ENCODE measurements around the gene TALDO1. TPM values are rescaled to one million over a fixed set of nuclear protein-coding genes. Genes with fewer than 3 reads are reported as not detected.

TALDO1 gene
- polyA plus RNA-seq, 3 donors, result 115 to 135 (median 130) TPM

GRCh38 chr11:773830-774229 is 26.6 kb downstream of the TALDO1 start:
- DNase-seq (ENCODE audit: extremely low read depth in 1 of 11, low read depth in 9 of 11, low spot score in 4 of 11), result no peak

DNA sequence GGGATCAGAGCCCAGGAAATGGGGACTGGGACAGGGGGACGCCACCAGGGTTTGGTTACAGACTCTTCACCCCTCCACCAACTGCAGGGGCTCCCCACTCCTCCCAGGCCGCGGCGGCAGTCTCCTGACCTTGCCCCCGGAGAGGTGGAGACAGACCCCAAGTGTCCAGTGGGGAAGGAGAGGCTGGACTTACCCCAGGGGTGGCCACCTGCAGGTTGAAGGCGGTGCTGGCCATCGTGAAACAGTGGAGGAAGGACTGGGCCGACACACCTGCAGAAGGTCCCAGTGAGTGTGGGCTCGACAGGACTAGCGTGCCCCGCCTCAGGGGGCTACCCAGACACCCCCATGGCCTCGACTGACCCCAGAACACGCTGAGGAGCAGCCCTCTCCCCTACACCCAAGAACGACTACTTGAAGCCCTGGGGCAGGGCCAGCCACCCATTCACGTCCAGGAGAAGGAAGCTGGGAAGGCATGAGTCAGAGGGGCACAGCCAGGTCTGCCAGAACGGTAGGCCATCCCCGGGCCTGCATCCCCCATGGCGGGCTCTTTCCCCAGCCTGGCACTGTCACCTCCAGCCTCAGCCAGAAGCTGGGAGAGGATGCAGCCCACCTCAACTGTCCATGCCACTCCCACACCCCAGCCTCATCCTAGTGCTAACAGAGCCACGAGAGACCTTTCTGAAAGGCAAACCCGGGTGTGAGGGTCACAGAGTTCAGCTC is 27.8 kb downstream of the TALDO1 start:
- no peak for DNase-seq (ENCODE audit: extremely low read depth in 1 of 11, low read depth in 9 of 11, low spot score in 4 of 11)

DNA sequence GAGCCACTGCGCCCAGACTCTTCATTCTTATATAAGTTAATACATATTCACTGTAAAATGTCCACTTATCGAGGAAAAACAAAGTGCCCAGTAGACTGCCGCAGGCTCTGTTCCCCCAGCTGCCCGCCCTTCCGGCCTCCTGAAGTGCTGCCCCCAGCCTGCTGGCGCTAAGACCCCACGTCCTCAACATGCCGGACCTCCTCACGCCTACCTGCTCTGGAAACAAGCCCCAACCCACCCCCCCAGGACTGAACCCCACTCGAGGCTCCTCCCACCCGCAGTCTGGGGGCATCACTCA is 28.9 kb downstream of the TALDO1 start:
- no peak for DNase-seq (ENCODE audit: extremely low read depth in 1 of 11, low read depth in 9 of 11, low spot score in 4 of 11)

GRCh38 chr11:776561-777287 is 29.5 kb downstream of the TALDO1 start:
- no peak for DNase-seq (ENCODE audit: extremely low read depth in 1 of 11, low read depth in 9 of 11, low spot score in 4 of 11)

DNA sequence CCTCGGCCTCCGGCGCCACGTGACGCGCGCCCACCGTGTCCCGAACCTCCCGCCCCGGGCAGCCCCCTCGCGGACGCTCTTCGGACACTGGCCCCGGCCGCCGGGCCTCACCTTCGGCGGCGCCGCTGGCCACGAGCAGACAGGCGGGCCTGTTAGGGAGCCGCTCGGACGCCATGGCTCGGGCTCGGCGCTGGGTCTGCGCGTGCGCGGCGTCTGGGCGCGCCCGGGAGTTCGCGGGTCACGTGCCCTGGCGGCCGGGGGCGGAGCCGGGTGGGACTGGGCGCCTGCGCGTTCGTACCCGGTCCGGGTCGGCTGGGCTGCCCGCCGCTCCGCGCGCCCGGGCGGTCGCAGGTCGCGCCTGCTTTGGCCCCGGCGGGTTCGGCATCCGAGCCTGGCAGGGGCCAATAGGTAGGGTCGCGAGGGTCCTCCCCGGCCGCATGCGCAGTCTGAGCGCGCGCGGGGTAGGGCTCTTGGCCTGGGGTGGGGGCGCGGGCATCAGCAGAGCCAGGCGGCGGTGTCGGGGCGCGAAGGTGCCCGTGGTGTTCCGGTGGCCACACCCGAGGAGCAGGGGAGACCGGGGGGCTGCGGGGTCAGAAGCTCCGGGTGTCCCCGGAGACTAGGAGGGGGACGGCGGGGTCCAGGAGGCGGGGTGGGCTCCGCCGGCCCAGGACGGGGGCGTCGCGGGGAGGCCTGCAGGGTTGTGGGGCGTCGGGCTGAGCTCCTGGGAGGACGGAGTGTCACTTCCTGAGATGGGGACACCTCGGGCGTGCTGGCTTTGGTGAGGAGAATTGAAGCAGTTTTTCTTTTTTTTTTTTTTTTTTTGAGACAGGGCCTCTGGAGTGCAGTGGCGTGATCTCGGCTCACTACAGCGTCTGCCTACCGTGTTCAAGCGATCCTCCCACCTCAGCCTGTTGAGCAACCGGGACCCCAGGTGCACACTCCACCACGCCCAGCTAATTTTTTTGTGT is 30.3 kb downstream of the TALDO1 start, which contains the start of gene GATD1:
Gene GATD1, minus strand, starts transcription at position 200 of the 968 bp plus-strand sequence. Its CDS starts 25 bp downstream, at position 175.
- DNase-seq (ENCODE audit: extremely low read depth in 1 of 11, low read depth in 9 of 11, low spot score in 4 of 11), result peak in 10 of 11 donors; percentile 72 to 89 (median 84)

DNA sequence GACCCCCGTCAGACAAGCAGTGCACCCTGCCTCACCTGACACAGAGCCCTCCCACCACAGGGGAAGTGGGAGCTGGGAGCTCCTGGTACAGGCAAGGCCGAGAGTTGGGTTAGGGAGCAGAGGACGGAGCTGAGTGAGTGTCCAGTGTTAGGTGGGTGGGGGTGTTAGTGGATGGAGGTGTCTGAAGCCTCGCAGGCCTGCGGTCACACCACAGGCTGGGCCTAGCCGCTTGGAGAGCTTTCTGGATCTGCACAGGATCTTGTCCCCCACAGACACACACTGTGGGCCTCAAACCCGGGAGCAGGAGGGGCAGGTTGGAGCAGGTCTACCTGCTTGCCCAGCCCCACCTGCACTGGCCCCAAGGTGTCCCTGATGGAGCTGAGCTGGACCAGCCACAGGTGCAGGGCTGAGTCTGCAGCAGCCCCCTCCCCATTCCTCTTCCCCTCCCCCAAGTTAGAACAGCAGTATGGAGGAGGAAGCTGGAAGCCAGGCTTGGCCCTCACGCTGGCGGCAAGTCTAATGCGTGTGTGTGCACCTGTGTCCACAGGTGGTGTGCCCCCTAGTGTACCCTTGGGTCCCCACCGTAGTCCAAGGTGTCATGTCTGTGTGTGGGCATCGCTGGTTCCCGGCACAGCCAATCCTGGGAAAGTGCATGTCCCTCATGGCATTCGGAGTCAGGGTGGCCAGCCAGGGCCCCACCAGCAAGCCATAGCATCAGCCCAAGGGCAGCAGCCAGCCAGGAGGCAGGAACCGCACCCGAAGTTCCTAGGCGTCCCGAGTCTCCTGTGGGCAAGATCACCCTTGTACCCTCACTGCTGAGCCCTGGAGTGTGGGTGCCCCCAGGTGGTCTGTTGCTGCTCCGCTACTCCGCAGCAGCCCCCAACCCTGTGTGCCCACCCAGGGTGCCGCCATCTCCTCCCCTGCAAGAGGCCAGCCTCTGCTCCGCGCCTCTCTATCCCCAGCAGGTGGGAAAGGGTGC is 32.0 kb downstream of the TALDO1 start:
- DNase-seq (ENCODE audit: extremely low read depth in 1 of 11, low read depth in 9 of 11, low spot score in 4 of 11), result no peak

- no peak for DNase-seq (ENCODE audit: extremely low read depth in 1 of 11, low read depth in 9 of 11, low spot score in 4 of 11)
Observed at GRCh38 chr11:779955-780532, 32.8 kb downstream of the TALDO1 start.

GRCh38 chr11:782264-783174 is 35.3 kb downstream of the TALDO1 start:
- no peak for DNase-seq (ENCODE audit: extremely low read depth in 1 of 11, low read depth in 9 of 11, low spot score in 4 of 11)

GRCh38 chr11:783581-784015 is 36.3 kb downstream of the TALDO1 start:
- DNase-seq (ENCODE audit: extremely low read depth in 1 of 11, low read depth in 9 of 11, low spot score in 4 of 11), result peak in 7 of 11 donors; percentile 58 to 81 (median 73)

DNA sequence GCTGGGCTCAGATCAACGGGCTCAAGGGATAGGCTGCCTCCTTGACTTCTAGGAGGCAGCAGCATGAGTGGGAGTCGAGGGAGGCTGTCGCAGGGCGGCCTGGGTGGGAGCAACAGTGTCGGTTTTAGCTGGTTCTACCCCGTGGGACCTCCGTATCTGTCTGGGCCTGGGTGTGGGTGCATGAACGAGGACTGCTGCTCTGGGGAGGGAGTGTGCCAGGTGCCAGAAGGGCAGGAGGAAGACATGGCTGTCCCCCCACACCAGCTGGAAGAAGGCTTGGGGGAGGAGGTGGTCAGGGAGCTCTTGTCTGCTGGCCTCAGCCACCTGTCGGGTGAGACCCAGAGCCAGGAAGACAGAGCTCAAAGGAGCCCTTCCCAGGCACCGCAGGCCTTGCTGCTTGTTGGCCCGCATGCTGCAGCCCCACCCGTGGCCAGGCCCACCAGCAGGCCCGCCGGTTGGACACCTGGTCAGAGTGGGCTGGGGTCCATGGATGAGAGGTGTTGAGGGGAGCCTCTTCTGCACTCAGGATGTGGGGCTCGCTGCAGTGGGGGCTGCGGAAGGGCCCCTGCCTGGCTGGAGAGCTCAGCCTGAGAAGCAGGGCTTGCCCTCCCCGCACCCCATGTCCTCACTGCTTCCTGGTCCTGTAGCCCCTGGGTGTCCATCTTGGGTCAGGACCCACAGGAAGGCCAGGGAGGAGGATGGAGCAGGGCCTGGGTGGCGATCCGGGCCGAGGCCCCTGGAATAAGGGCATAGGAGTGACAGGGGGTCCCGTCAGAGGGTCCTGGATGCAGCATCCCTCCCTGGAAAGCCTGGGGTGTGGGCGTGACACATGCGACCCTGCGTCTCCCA is 39.2 kb downstream of the TALDO1 start:
- DNase-seq (ENCODE audit: extremely low read depth in 1 of 11, low read depth in 9 of 11, low spot score in 4 of 11), result no peak

DNA sequence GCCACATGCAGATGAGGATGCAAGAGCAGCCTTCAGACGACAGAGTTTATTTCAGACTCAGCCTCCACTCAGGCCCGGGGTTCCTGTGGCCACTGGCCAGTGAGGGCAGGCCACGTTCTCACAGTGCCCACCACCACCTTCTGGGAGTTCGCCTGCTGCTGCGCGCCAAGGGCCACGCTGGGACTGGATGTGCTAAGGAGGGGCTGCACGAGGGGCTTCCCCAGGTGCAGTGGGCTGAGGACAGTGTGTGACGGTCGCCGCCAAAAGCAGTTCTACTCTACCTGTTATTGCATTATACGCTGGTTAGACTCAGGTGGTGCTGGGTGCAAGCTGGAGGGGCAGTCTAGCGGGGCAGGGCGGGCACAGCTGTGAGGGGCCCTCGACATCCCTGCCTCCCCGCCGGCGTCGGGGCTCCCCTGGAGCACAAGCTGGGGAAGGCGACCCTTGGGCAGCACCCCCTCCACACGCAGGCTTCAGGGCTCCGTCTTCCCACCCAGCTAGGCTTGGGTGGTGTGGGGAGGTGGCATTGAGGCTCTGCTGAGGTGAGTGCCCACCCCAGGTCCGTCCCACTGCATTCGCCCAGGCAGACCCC is 39.9 kb downstream of the TALDO1 start:
- no peak for DNase-seq (ENCODE audit: extremely low read depth in 1 of 11, low read depth in 9 of 11, low spot score in 4 of 11)

- no peak for DNase-seq (ENCODE audit: extremely low read depth in 1 of 11, low read depth in 9 of 11, low spot score in 4 of 11)
Observed at GRCh38 chr11:788009-788640, 40.9 kb downstream of the TALDO1 start.

DNA sequence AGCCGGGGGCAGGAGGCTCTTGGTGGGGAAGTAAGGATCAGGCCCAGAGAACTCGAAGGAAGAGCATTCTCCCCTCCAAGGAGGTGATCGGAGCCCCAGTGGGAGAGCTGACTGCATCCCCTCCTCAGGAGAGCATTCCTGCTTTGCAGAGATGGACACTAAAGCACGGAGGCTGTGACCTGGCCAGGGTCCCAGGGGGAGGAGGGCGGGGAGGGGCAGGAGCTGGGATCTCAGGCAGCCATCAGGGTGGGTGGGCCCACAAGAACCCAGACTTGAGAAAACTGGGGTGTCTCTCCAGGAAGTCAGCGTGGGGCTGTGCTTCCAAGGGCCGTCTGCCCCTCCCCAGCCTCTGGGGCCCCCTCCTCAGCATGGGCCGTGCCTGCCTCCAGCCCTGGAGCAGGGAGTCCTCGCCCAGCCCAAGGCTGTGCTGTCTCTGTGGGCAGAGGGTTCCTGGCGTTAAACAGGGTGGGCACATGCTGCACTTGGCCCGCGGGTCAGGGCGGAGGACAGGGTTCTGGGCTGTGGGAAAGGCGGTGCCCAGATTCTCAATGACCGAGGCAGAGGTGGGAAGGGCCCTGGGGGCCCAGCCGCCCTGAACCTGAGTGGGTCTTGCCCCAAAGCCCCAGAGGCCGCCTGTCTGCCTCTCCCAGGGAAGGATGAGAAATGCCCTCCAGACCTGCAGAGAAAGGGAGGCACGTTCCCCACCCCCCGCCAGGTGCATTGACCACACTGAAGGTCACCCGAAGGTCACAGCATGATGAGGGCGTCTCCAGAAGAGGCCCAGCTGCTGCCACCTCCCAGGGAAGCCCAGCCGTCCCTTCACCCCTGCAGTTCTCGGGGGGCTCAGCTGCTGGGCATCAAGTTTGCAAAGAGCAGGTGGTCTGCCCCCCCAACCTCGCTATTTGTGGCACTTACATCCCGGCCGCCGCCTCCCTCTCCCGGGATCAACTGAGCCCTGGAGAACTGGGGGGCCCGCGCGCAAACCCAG is 42.0 kb downstream of the TALDO1 start:
- DNase-seq (ENCODE audit: extremely low read depth in 1 of 11, low read depth in 9 of 11, low spot score in 4 of 11), result no peak

DNA sequence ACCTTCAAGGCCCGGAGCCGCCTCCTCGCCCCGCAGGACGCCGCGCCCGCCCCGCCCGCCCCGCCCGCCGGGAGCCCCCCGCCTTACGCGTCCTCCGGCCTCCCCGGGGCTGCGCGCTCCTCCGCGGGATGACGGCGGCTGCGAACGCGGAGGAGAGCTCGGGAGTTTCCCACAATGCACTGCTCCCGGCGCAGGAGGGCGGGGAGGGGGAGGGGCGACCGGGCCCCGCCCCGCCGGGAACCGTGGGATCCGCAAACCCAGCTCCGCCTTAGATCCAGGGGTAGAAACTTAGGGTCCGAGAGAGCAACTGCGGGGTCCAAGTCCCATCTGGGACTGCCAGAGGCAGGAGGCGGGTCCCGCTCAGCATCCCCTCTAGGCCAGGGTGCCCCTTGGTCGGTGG is 42.7 kb downstream of the TALDO1 start, which contains the start of gene CEND1:
Gene CEND1, minus strand, starts transcription at position 148 of the 400 bp plus-strand sequence. CDS start 1,514 bp downstream, outside the sequence.
- no peak for DNase-seq (ENCODE audit: extremely low read depth in 1 of 11, low read depth in 9 of 11, low spot score in 4 of 11)

All from renal cortex interstitium (tissue), 11 donors.